HCT116 (cell line): Measurements from ENCODE around the gene PTGS1. TPM values are rescaled to one million over a fixed set of nuclear protein-coding genes. Genes with fewer than 3 reads are reported as not detected.

Experiments used
- ATAC-seq: fragments of 200-7000 bp; cut with Tn5 transposase; 2 replicates; pipeline ENCODE4 v1.9.1; 2020; ENCODE audit warnings: mild to moderate bottlenecking, moderate library complexity
- BruUV-seq: library from RNA; stranded (reverse); fragments of 400-500 nt; replicated peaks from 2 replicates; lab custom pipeline; 2021; lab: Mats Ljungman, UMichigan
- CTCF ChIA-PET: fragments of 300-600 bp; sonication (Branson Sonifier 250); formaldehyde crosslinking; loops from one replicate; lab custom pipeline; 2021; ENCODE audit warnings: antibody characterized with exemption; lab: Charles Lee
- POLR2A ChIA-PET: fragments of 300-600, 350-600 bp; sonication (Branson Sonifier 250); formaldehyde crosslinking; loops from one replicate; lab custom pipeline; 2021; ENCODE audit warnings: antibody characterized with exemption; lab: Charles Lee
- RAD21 ChIA-PET, 2 experiments: fragments of 300-600 bp; sonication (Branson Sonifier 250); formaldehyde crosslinking; loops; one replicate each; lab custom pipeline; 2023; ENCODE audit warnings: low total read pairs in 2 of 2; ENCODE audit not compliant: uncharacterized antibody in 2 of 2, unreplicated experiment in 2 of 2, low non-redundant PET in 1 of 2; lab: Charles Lee
- DNase-seq: peaks from one replicate; pipeline ENCODE4 v3.0.0-alpha.2; 2010; ENCODE audit warnings: low read depth, low spot score
- H2AFZ ChIP-seq: fragments of 200-600 bp; shearing (Covaris generic), sonication (generic); 2 replicates; pipeline ENCODE4 v1.6.1; 2017; ENCODE audit warnings: low read depth, mixed run types, mixed read lengths, antibody characterized with exemption, low read length; ENCODE audit not compliant: poor library complexity, severe bottlenecking
- H3K27ac ChIP-seq: 2 replicates; pipeline ENCODE4 v1.5.1; 2012; ENCODE audit warnings: low read depth, low read length
- H3K27me3 ChIP-seq: fragments of 200-600 bp; sonication (generic); 2 replicates; pipeline ENCODE4 v1.6.1; 2016; ENCODE audit warnings: mixed run types, low read length, mixed read lengths; ENCODE audit not compliant: insufficient read depth
- H3K36me3 ChIP-seq, 2 experiments: fragments of 200-500 bp in 1 of 2; fragments of 200-600 bp in 1 of 2; sonication (Bioruptor generic) in 1 of 2; sonication (generic) in 1 of 2; 2 replicates each; pipeline versions ENCODE4 v1.5.1 to v1.6.1; 2014 to 2016; ENCODE audit warnings: low read length in 2 of 2, inconsistent platforms in 1 of 2, mixed read lengths in 1 of 2, mixed run types in 1 of 2; ENCODE audit not compliant: insufficient read depth in 2 of 2, control insufficient read depth in 1 of 2
- H3K4me1 ChIP-seq, 2 experiments: fragments of 200-600 bp in 1 of 2; sonication (generic) in 1 of 2; 2 replicates each; pipeline versions ENCODE4 v1.5.1 to v1.6.1; 2012 to 2017; ENCODE audit warnings: low read length in 2 of 2, inconsistent platforms in 1 of 2, mild to moderate bottlenecking in 1 of 2, mixed read lengths in 1 of 2, mixed run types in 1 of 2, moderate library complexity in 1 of 2; ENCODE audit not compliant: insufficient read depth in 2 of 2, control insufficient read depth in 1 of 2
- H3K4me2 ChIP-seq: fragments of 200-600 bp; sonication (generic); 2 replicates; pipeline ENCODE4 v1.6.1; 2017; ENCODE audit warnings: mixed run types, low read length, mixed read lengths
- H3K4me3 ChIP-seq, 2 experiments: fragments of 200-600 bp in 1 of 2; sonication (generic) in 1 of 2; replicated peaks in 1 of 2; 2 replicates each; pipeline ENCODE4 v1.5.1; 2011 to 2016; ENCODE audit warnings: low read length in 2 of 2, control low read depth in 1 of 2, low read depth in 1 of 2, mild to moderate bottlenecking in 1 of 2, mixed read lengths in 1 of 2, mixed run types in 1 of 2
- H3K79me2 ChIP-seq: fragments of 200-600 bp; sonication (generic); 2 replicates; pipeline ENCODE4 v1.6.1; 2017; ENCODE audit warnings: mild to moderate bottlenecking, mixed run types, low read length, moderate library complexity, mixed read lengths; ENCODE audit not compliant: insufficient read depth
- H3K9ac ChIP-seq: fragments of 200-600 bp; sonication (generic); 2 replicates; pipeline ENCODE4 v1.6.1; 2016; ENCODE audit warnings: low read length, mixed read lengths
- H3K9me2 ChIP-seq: fragments of 200-600 bp; sonication (generic), shearing (Covaris generic); 2 replicates; pipeline ENCODE4 v1.6.1; 2017; ENCODE audit warnings: mixed run types, mild to moderate bottlenecking, moderate library complexity; ENCODE audit not compliant: insufficient read depth
- H3K9me3 ChIP-seq, 2 experiments: fragments of 200-500 bp in 1 of 2; fragments of 200-600 bp in 1 of 2; sonication (Bioruptor generic) in 1 of 2; sonication (generic) in 1 of 2; 2 replicates each; pipeline ENCODE4 v1.6.1; 2014 to 2017; ENCODE audit warnings: low read length in 2 of 2, mixed read lengths in 2 of 2, inconsistent platforms in 1 of 2, low read depth in 1 of 2, mild to moderate bottlenecking in 1 of 2, mixed run types in 1 of 2, moderate library complexity in 1 of 2; ENCODE audit not compliant: control insufficient read depth in 1 of 2, insufficient read depth in 1 of 2
- H4K20me1 ChIP-seq: fragments of 200-600 bp; sonication (generic), shearing (Covaris generic); 2 replicates; pipeline ENCODE4 v1.6.1; 2017; ENCODE audit warnings: mixed run types, mild to moderate bottlenecking, moderate library complexity; ENCODE audit not compliant: insufficient read depth
- CBX3 ChIP-seq: IDR thresholded peaks from 2 replicates; pipeline ENCODE4 v1.6.1; 2012; ENCODE audit warnings: low read depth
- EGR1 ChIP-seq: IDR thresholded peaks from 2 replicates; pipeline ENCODE4 v1.6.1; 2012; ENCODE audit warnings: low read depth
- EZH2 ChIP-seq: fragments of 200-600 bp; sonication (generic); IDR thresholded peaks from 2 replicates; pipeline ENCODE4 v1.6.1; 2017; ENCODE audit warnings: antibody characterized with exemption, mixed run types
- EZH2phosphoT487 ChIP-seq: fragments of 200-600 bp; IDR thresholded peaks from 2 replicates; pipeline ENCODE4 v1.6.1; 2018; ENCODE audit warnings: antibody characterized with exemption, borderline replicate concordance
- FOSL1 ChIP-seq: IDR thresholded peaks from 2 replicates; pipeline ENCODE4 v1.6.1; 2012; ENCODE audit warnings: low read depth
- JUND ChIP-seq: IDR thresholded peaks from 2 replicates; pipeline ENCODE4 v1.6.1; 2012
- POLR2A ChIP-seq: IDR thresholded peaks from 2 replicates; pipeline ENCODE4 v1.7.0; 2011; ENCODE audit warnings: borderline replicate concordance; ENCODE audit not compliant: insufficient read depth, insufficient read length; ENCODE audit errors: extremely low read depth
- POLR2AphosphoS5 ChIP-seq: IDR thresholded peaks from 2 replicates; pipeline ENCODE4 v1.6.1; 2011; ENCODE audit warnings: mild to moderate bottlenecking, low read depth, low read length, moderate library complexity
- RAD21 ChIP-seq: IDR thresholded peaks from 2 replicates; pipeline ENCODE4 v1.6.1; 2012; ENCODE audit warnings: low read depth, mild to moderate bottlenecking
- SP1 ChIP-seq: IDR thresholded peaks from 2 replicates; pipeline ENCODE4 v1.6.1; 2012; ENCODE audit warnings: low read depth
- TCF7L2 ChIP-seq: IDR thresholded peaks from 2 replicates; pipeline ENCODE4 v1.7.0; 2011; ENCODE audit warnings: borderline replicate concordance, inconsistent platforms; ENCODE audit not compliant: insufficient read depth, insufficient read length; ENCODE audit errors: extremely low read depth
- YY1 ChIP-seq: IDR thresholded peaks from 2 replicates; pipeline ENCODE4 v1.6.1; 2011; ENCODE audit warnings: low read length, low read depth, moderate library complexity, mild to moderate bottlenecking; ENCODE audit not compliant: insufficient replicate concordance; ENCODE audit errors: extremely low read depth
- ZFX ChIP-seq: fragments of 450-650 bp; IDR thresholded peaks from 2 replicates; pipeline ENCODE4 v1.6.1; 2017
- intact Hi-C: fragments of 100-400 bp; cut with micrococcal nuclease; formaldehyde crosslinking; loops from 2 replicates; pipeline ENCODE4 v1.10.0; 2022
- total RNA-seq: library from RNA; stranded (reverse); gene quantifications from one replicate; pipeline ENCODE4 v1.2.1, GENCODE V29; 2021; ENCODE audit not compliant: unreplicated experiment
- TF ChIP-seq, protein P1 (sequence below): IDR thresholded peaks from 2 replicates; pipeline ENCODE4 v1.6.1; 2012; ENCODE audit warnings: low read depth
- TF ChIP-seq, protein P2 (sequence below): IDR thresholded peaks from 2 replicates; pipeline ENCODE4 v1.6.1; 2011; ENCODE audit warnings: mild to moderate bottlenecking, low read length, moderate library complexity; ENCODE audit not compliant: insufficient replicate concordance; ENCODE audit errors: extremely low read depth
- TF ChIP-seq, protein P3 (sequence below): IDR thresholded peaks from 2 replicates; pipeline ENCODE4 v1.6.1; 2012
- TF ChIP-seq, protein P4 (sequence below): IDR thresholded peaks from 2 replicates; pipeline ENCODE4 v1.6.1; 2012

Gene PTGS1
- total RNA-seq, 1 experiment from 2014 or later = 3.5 TPM

DNA sequence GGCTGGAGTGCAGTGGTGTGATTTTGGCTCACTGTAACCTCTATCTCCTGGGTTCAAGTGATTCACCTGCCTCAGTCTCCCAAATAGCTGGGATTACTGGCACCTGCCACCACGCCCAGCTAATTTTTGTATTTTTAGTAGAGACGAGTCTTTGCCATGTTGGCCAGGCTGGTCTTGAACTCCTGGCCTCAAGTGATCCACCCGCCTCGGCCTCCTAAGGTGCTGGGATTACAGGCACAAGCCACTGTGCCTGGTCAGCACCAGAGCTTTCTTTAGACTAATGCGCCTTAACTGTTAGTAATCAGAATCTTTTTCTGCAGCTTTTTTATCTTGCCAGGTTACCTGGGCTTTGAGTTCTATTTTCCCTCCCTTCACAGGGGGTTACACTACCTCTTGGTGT is 18.4 kb downstream of the PTGS1 start:
- ChIA-PET CTCF (no interaction called here), RAD21 (no interaction called here)

More for the DNA sequence above, 18.4 kb downstream of the PTGS1 start:
- DNase-seq (no peak), ATAC-seq (no peak)
- no peaks in the 10 kb centered on the region for H3K79me2 ChIP-seq
- intact Hi-C loops = no loop called here
- H3K9ac ChIP-seq = no peak overlapping the region
- no peak overlapping the region for H3K27ac ChIP-seq
- TF ChIP-seq RAD21 (no peak), FOSL1 (no peak), POLR2A (no peak), EZH2phosphoT487 (no peak), ZFX (no peak), EZH2 (no peak), EGR1 (no peak), YY1 (no peak), TCF7L2 (no peak), CBX3 (no peak), JUND (no peak), SP1 (no peak), POLR2AphosphoS5 (no peak)
- TF ChIP-seq, protein P1, sequence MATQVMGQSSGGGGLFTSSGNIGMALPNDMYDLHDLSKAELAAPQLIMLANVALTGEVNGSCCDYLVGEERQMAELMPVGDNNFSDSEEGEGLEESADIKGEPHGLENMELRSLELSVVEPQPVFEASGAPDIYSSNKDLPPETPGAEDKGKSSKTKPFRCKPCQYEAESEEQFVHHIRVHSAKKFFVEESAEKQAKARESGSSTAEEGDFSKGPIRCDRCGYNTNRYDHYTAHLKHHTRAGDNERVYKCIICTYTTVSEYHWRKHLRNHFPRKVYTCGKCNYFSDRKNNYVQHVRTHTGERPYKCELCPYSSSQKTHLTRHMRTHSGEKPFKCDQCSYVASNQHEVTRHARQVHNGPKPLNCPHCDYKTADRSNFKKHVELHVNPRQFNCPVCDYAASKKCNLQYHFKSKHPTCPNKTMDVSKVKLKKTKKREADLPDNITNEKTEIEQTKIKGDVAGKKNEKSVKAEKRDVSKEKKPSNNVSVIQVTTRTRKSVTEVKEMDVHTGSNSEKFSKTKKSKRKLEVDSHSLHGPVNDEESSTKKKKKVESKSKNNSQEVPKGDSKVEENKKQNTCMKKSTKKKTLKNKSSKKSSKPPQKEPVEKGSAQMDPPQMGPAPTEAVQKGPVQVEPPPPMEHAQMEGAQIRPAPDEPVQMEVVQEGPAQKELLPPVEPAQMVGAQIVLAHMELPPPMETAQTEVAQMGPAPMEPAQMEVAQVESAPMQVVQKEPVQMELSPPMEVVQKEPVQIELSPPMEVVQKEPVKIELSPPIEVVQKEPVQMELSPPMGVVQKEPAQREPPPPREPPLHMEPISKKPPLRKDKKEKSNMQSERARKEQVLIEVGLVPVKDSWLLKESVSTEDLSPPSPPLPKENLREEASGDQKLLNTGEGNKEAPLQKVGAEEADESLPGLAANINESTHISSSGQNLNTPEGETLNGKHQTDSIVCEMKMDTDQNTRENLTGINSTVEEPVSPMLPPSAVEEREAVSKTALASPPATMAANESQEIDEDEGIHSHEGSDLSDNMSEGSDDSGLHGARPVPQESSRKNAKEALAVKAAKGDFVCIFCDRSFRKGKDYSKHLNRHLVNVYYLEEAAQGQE = no peak
- TF ChIP-seq, protein P2, sequence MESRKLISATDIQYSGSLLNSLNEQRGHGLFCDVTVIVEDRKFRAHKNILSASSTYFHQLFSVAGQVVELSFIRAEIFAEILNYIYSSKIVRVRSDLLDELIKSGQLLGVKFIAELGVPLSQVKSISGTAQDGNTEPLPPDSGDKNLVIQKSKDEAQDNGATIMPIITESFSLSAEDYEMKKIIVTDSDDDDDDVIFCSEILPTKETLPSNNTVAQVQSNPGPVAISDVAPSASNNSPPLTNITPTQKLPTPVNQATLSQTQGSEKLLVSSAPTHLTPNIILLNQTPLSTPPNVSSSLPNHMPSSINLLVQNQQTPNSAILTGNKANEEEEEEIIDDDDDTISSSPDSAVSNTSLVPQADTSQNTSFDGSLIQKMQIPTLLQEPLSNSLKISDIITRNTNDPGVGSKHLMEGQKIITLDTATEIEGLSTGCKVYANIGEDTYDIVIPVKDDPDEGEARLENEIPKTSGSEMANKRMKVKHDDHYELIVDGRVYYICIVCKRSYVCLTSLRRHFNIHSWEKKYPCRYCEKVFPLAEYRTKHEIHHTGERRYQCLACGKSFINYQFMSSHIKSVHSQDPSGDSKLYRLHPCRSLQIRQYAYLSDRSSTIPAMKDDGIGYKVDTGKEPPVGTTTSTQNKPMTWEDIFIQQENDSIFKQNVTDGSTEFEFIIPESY = no peak
- TF ChIP-seq, protein P3, sequence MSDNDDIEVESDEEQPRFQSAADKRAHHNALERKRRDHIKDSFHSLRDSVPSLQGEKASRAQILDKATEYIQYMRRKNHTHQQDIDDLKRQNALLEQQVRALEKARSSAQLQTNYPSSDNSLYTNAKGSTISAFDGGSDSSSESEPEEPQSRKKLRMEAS = no peak
- TF ChIP-seq, protein P4, sequence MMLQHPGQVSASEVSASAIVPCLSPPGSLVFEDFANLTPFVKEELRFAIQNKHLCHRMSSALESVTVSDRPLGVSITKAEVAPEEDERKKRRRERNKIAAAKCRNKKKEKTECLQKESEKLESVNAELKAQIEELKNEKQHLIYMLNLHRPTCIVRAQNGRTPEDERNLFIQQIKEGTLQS = no peak
- no peak overlapping the region for H2AFZ ChIP-seq
- no peak overlapping the region for H3K4me3 ChIP-seq
- H3K4me1 ChIP-seq = peaks cover 0 to 8% of the 10 kb centered on the region in 2 experiments; a peak in 2 of 4 replicates
- H4K20me1 ChIP-seq = no peaks in the 10 kb centered on the region
- POLR2A ChIA-PET = no interaction called here
- no peaks in the 10 kb centered on the region for H3K36me3 ChIP-seq
- no peaks in the 10 kb centered on the region for H3K9me3 ChIP-seq
- BruUV-seq = no TSS peak
- H3K27me3 ChIP-seq = no peaks in the 10 kb centered on the region
- no peak overlapping the region for H3K4me2 ChIP-seq
- no peaks in the 10 kb centered on the region for H3K9me2 ChIP-seq
